HUES64 (cell line): ENCODE data around the gene TMEM117.

Experiments
- H3K27ac ChIP-seq: 2 replicates; pipeline ENCODE4 v1.7.0; 2013; ENCODE audit warnings: low read depth, low read length, inconsistent platforms
- H3K27me3 ChIP-seq: 2 replicates; pipeline ENCODE4 v1.6.1; 2013; ENCODE audit warnings: mild to moderate bottlenecking, low read length; ENCODE audit not compliant: insufficient read depth
- H3K36me3 ChIP-seq: 2 replicates; pipeline ENCODE4 v1.6.1; 2013; ENCODE audit warnings: mild to moderate bottlenecking, low read length; ENCODE audit not compliant: insufficient read depth
- H3K4me1 ChIP-seq: 2 replicates; pipeline ENCODE4 v1.6.1; 2013; ENCODE audit warnings: mild to moderate bottlenecking, low read length, moderate library complexity; ENCODE audit not compliant: insufficient read depth
- H3K4me3 ChIP-seq: 2 replicates; pipeline ENCODE4 v1.5.1; 2013; ENCODE audit warnings: mild to moderate bottlenecking, low read length, moderate library complexity
- H3K9ac ChIP-seq: 2 replicates; pipeline ENCODE4 v1.6.1; 2013; ENCODE audit warnings: mild to moderate bottlenecking, low read depth, low read length
- H3K9me3 ChIP-seq: 2 replicates; pipeline ENCODE4 v1.6.1; 2013; ENCODE audit warnings: low read depth, low read length; ENCODE audit not compliant: insufficient read depth
- WGBS: fragments of 150-250, 120-280 bp; methylation state at CpG from one replicate; pipeline ENCODE4 v1.1.7; 2013; ENCODE audit warnings: missing lambda C conversion rate; 5-methylcytosine and 5-hydroxymethylcytosine counted together

TMEM117 gene

GRCh38 chr12:43964033-43964432, 128.2 kb downstream of the TMEM117 start:
- H3K36me3 ChIP-seq = no peaks in the 10 kb centered on the region
- H3K4me1 ChIP-seq = peaks cover 11% of the 10 kb centered on the region; the same call in 1 of the 2 replicates
- no peak overlapping the region for H3K27ac ChIP-seq
- 97% methylated on average over 2 of the region's 2 CpGs for WGBS
- no peak overlapping the region for H3K9ac ChIP-seq
- no peaks in the 10 kb centered on the region for H3K27me3 ChIP-seq
- peaks cover 2% of the 10 kb centered on the region; the same call in 1 of the 2 replicates for H3K9me3 ChIP-seq
- H3K4me3 ChIP-seq = no peak overlapping the region

GRCh38 chr12:43964961-43965360, 129.1 kb downstream of the TMEM117 start:
- peaks cover 5% of the 10 kb centered on the region; the same call in 1 of the 2 replicates for H3K4me1 ChIP-seq
- H3K4me3 ChIP-seq = no peak overlapping the region
- H3K27ac ChIP-seq = no peak overlapping the region
- H3K9me3 ChIP-seq = peaks cover 2% of the 10 kb centered on the region; the same call in 1 of the 2 replicates
- WGBS = 93% methylated on average over 3 of the region's 3 CpGs
- no peaks in the 10 kb centered on the region for H3K36me3 ChIP-seq
- no peaks in the 10 kb centered on the region for H3K27me3 ChIP-seq
- no peak overlapping the region for H3K9ac ChIP-seq

GRCh38 chr12:43965899-43966298, 130.0 kb downstream of the TMEM117 start:
- Histone ChIP-seq H3K9me3 (peaks cover 2% of the 10 kb centered on the region; the same call in 1 of the 2 replicates), H3K27ac (no peak overlapping the region), H3K4me1 (no peaks in the 10 kb centered on the region), H3K4me3 (no peak overlapping the region), H3K27me3 (no peaks in the 10 kb centered on the region), H3K36me3 (no peaks in the 10 kb centered on the region), H3K9ac (no peak overlapping the region)
- WGBS = 91% methylated on average over 3 of the region's 3 CpGs

- H3K4me3 ChIP-seq = no peak overlapping the region
- no peaks in the 10 kb centered on the region for H3K36me3 ChIP-seq
- peaks cover 2% of the 10 kb centered on the region; the same call in 1 of the 2 replicates for H3K9me3 ChIP-seq
- H3K27me3 ChIP-seq = no peaks in the 10 kb centered on the region
- H3K4me1 ChIP-seq = peaks cover 6% of the 10 kb centered on the region
- H3K9ac ChIP-seq = no peak overlapping the region
- WGBS = 94% methylated on average over 2 of the region's 4 CpGs
- H3K27ac ChIP-seq = no peak overlapping the region
Observed at GRCh38 chr12:43968736-43969135, 132.9 kb downstream of the TMEM117 start.

GRCh38 chr12:43969882-43970281, 134.0 kb downstream of the TMEM117 start:
- H3K9me3 ChIP-seq = peaks cover 2% of the 10 kb centered on the region; the same call in 1 of the 2 replicates
- no peaks in the 10 kb centered on the region for H3K27me3 ChIP-seq
- no peak overlapping the region for H3K27ac ChIP-seq
- WGBS = 100% methylated on average over 2 of the region's 2 CpGs
- H3K36me3 ChIP-seq = no peaks in the 10 kb centered on the region
- peaks cover 6% of the 10 kb centered on the region for H3K4me1 ChIP-seq
- H3K4me3 ChIP-seq = no peak overlapping the region
- H3K9ac ChIP-seq = no peak overlapping the region

- peaks cover 2% of the 10 kb centered on the region; the same call in 1 of the 2 replicates for H3K9me3 ChIP-seq
- WGBS = 87% methylated on average over 2 of the region's 2 CpGs
- peaks cover 6% of the 10 kb centered on the region for H3K4me1 ChIP-seq
Observed at GRCh38 chr12:43973385-43973784, 137.5 kb downstream of the TMEM117 start.

GRCh38 chr12:43973993-43974392, 138.1 kb downstream of the TMEM117 start:
- Histone ChIP-seq H3K9me3 (peaks cover 8% of the 10 kb centered on the region; the same call in 1 of the 2 replicates), H3K27ac (no peak overlapping the region), H3K27me3 (no peaks in the 10 kb centered on the region), H3K9ac (no peak overlapping the region), H3K4me3 (no peak overlapping the region), H3K36me3 (no peaks in the 10 kb centered on the region), H3K4me1 (peaks cover 6% of the 10 kb centered on the region)
- no CpG with 5 or more reads among the region's 1 CpG for WGBS

More at GRCh38 chr12:43973385-43973784, 137.5 kb downstream of the TMEM117 start:
- H3K36me3 ChIP-seq = no peaks in the 10 kb centered on the region
- no peak overlapping the region for H3K4me3 ChIP-seq
- H3K9ac ChIP-seq = no peak overlapping the region
- no peaks in the 10 kb centered on the region for H3K27me3 ChIP-seq
- no peak overlapping the region for H3K27ac ChIP-seq

GRCh38 chr12:43976027-43976426, 140.1 kb downstream of the TMEM117 start:
- Histone ChIP-seq H3K4me3 (no peak overlapping the region), H3K27ac (no peak overlapping the region), H3K9ac (no peak overlapping the region), H3K9me3 (peaks cover 21% of the 10 kb centered on the region), H3K36me3 (no peaks in the 10 kb centered on the region), H3K4me1 (peaks cover 6% of the 10 kb centered on the region), H3K27me3 (no peaks in the 10 kb centered on the region)
- WGBS = 91% methylated on average over 3 of the region's 3 CpGs

- H3K4me3 ChIP-seq = no peak overlapping the region
- no peaks in the 10 kb centered on the region for H3K27me3 ChIP-seq
- H3K36me3 ChIP-seq = no peaks in the 10 kb centered on the region
- no peak overlapping the region for H3K9ac ChIP-seq
- H3K4me1 ChIP-seq = no peaks in the 10 kb centered on the region
- peaks cover 26% of the 10 kb centered on the region for H3K9me3 ChIP-seq
- no peak overlapping the region for H3K27ac ChIP-seq
- WGBS = 96% methylated on average over 2 of the region's 2 CpGs
Observed at GRCh38 chr12:43978556-43978955, 142.7 kb downstream of the TMEM117 start.

GRCh38 chr12:43979450-43979849, 143.6 kb downstream of the TMEM117 start:
- Histone ChIP-seq H3K9me3 (peaks cover 26% of the 10 kb centered on the region), H3K4me3 (no peak overlapping the region), H3K9ac (no peak overlapping the region), H3K27me3 (no peaks in the 10 kb centered on the region), H3K27ac (no peak overlapping the region; the same call in 1 of the 2 replicates), H3K36me3 (no peaks in the 10 kb centered on the region), H3K4me1 (no peaks in the 10 kb centered on the region)
- 87% methylated on average over 3 of the region's 3 CpGs for WGBS

GRCh38 chr12:43980627-43981191, 144.8 kb downstream of the TMEM117 start:
- Histone ChIP-seq H3K36me3 (no peaks in the 10 kb centered on the region), H3K4me1 (no peaks in the 10 kb centered on the region), H3K27ac (no peak overlapping the region), H3K9me3 (peaks cover 26% of the 10 kb centered on the region), H3K9ac (no peak overlapping the region), H3K4me3 (no peak overlapping the region), H3K27me3 (no peaks in the 10 kb centered on the region)
- 95% methylated on average over 6 of the region's 6 CpGs for WGBS

GRCh38 chr12:43981726-43982125, 145.8 kb downstream of the TMEM117 start:
- Histone ChIP-seq H3K27ac (no peak overlapping the region), H3K36me3 (no peaks in the 10 kb centered on the region), H3K4me3 (no peak overlapping the region), H3K27me3 (no peaks in the 10 kb centered on the region), H3K9me3 (peaks cover 26% of the 10 kb centered on the region), H3K9ac (no peak overlapping the region), H3K4me1 (no peaks in the 10 kb centered on the region)
